Activated CD8-positive, alpha-beta memory T cell treated with anti-CD3 and anti-CD28 coated beads, Interleukin-2, amount 10 ng/mL, durations not matched to agents 7 days and 5 days (primary cell): ENCODE results near the gene ROBO4. TPM values are rescaled to one million over a fixed set of nuclear protein-coding genes. Genes with fewer than 3 reads are reported as not detected.

Experiments
- ATAC-seq: fragments of 150-1000 bp; cut with Tn5 transposase; one replicate; pipeline ENCODE4 v1.10.0; 2021; ENCODE audit warnings: moderate library complexity
- CTCF ChIA-PET: fragments of 350-600 bp; sonication (Branson Sonifier 250); formaldehyde crosslinking; loops from one replicate; lab custom pipeline; 2021; ENCODE audit warnings: antibody characterized with exemption; lab: Charles Lee
- DNase-seq: peaks from one replicate; pipeline ENCODE4 v3.0.0-alpha.2; 2020
- H3K27ac Mint-ChIP-seq: one replicate; pipeline ENCODE4 v1.8.0; 2021; ENCODE audit warnings: mild to moderate bottlenecking, mixed read lengths
- H3K27me3 Mint-ChIP-seq: one replicate; pipeline ENCODE4 v1.8.0; 2021; ENCODE audit warnings: mixed read lengths
- H3K36me3 Mint-ChIP-seq: one replicate; pipeline ENCODE4 v1.8.0; 2021; ENCODE audit warnings: mild to moderate bottlenecking, mixed read lengths
- H3K4me1 Mint-ChIP-seq: one replicate; pipeline ENCODE4 v1.8.0; 2021; ENCODE audit warnings: mixed read lengths
- H3K4me3 Mint-ChIP-seq: one replicate; pipeline ENCODE4 v1.8.0; 2021; ENCODE audit warnings: mild to moderate bottlenecking, moderate library complexity, mixed read lengths
- H3K9me3 Mint-ChIP-seq: one replicate; pipeline ENCODE4 v1.8.0; 2022; ENCODE audit warnings: low read depth, mixed read lengths
- total RNA-seq, 2 experiments: library from RNA; stranded (reverse); gene quantifications; one replicate each; pipeline ENCODE4 v1.2.3, GENCODE V29; 2021

Gene ROBO4
- total RNA-seq, 2 experiments from 2014 or later = not detected

GRCh38 chr11:124902616-124903015 lies 5.0 kb upstream of the ROBO4 start:
- Mint-ChIP-seq H3K27me3 (peaks cover 55% of the 10 kb centered on the region), H3K27ac (no peak overlapping the region), H3K4me1 (no peaks in the 10 kb centered on the region), H3K36me3 (no peaks in the 10 kb centered on the region), H3K9me3 (no peaks in the 10 kb centered on the region), H3K4me3 (no peak overlapping the region)
- CTCF ChIA-PET = interaction anchor here (1.3 kb wide), 1 partner anchor 66 kb away, joined by 4 read pairs; no protein-coding TSS in a partner anchor
- DNase-seq (no peak), ATAC-seq (no peak)

- no peak overlapping the region for H3K27ac Mint-ChIP-seq
- H3K27me3 Mint-ChIP-seq = peaks cover 52% of the 10 kb centered on the region
- CTCF ChIA-PET = interaction anchor here (1.3 kb wide), 1 partner anchor 24 kb away, joined by 4 read pairs; no protein-coding TSS in a partner anchor
- no peak for ATAC-seq
- no peak overlapping the region for H3K4me3 Mint-ChIP-seq
- no peaks in the 10 kb centered on the region for H3K9me3 Mint-ChIP-seq
- H3K36me3 Mint-ChIP-seq = no peaks in the 10 kb centered on the region
- H3K4me1 Mint-ChIP-seq = peaks cover 2% of the 10 kb centered on the region
- no peak for DNase-seq
Observed at GRCh38 chr11:124900464-124900863, 2.8 kb upstream of the ROBO4 start.

- DNase-seq (no peak), ATAC-seq (no peak)
- Mint-ChIP-seq H3K27ac (no peak overlapping the region), H3K4me3 (no peak overlapping the region), H3K27me3 (peaks cover 51% of the 10 kb centered on the region), H3K4me1 (peaks cover 2% of the 10 kb centered on the region), H3K9me3 (no peaks in the 10 kb centered on the region), H3K36me3 (no peaks in the 10 kb centered on the region)
- CTCF ChIA-PET = interaction anchor here (1.3 kb wide), 1 partner anchor 23 kb away, joined by 4 read pairs; no protein-coding TSS in a partner anchor
Observed at GRCh38 chr11:124899383-124900145, 1.9 kb upstream of the ROBO4 start.

GRCh38 chr11:124898711-124899110 lies 1.0 kb upstream of the ROBO4 start:
- no peak overlapping the region for H3K4me3 Mint-ChIP-seq
- DNase-seq (no peak), ATAC-seq (no peak)
- no peak overlapping the region for H3K27ac Mint-ChIP-seq
- H3K36me3 Mint-ChIP-seq = no peaks in the 10 kb centered on the region
- peaks cover 46% of the 10 kb centered on the region for H3K27me3 Mint-ChIP-seq
- peaks cover 2% of the 10 kb centered on the region for H3K4me1 Mint-ChIP-seq
- no peaks in the 10 kb centered on the region for H3K9me3 Mint-ChIP-seq
- CTCF ChIA-PET = interaction anchor here (0.9 kb wide), 1 partner anchor 152 kb away, joined by 3 read pairs; no protein-coding TSS in a partner anchor

- H3K27me3 Mint-ChIP-seq = peaks cover 44% of the 10 kb centered on the region
- CTCF ChIA-PET = interaction anchor here (0.9 kb wide), 1 partner anchor 152 kb away, joined by 3 read pairs; no protein-coding TSS in a partner anchor
- no peak overlapping the region for H3K4me3 Mint-ChIP-seq
- ATAC-seq (no peak), DNase-seq (no peak)
- peaks cover 2% of the 10 kb centered on the region for H3K4me1 Mint-ChIP-seq
- no peaks in the 10 kb centered on the region for H3K9me3 Mint-ChIP-seq
- H3K36me3 Mint-ChIP-seq = no peaks in the 10 kb centered on the region
- no peak overlapping the region for H3K27ac Mint-ChIP-seq
Observed at GRCh38 chr11:124898263-124898680, 607 bp upstream of the ROBO4 start.

- no peak overlapping the region for H3K27ac Mint-ChIP-seq
- CTCF ChIA-PET = interaction anchor here (0.6 kb wide), 1 partner anchor 730 kb away, joined by 3 read pairs; no protein-coding TSS in a partner anchor
Observed at GRCh38 chr11:124896821-124897391, 759 bp downstream of the ROBO4 start.

GRCh38 chr11:124896071-124896750 lies 1.5 kb downstream of the ROBO4 start:
- Mint-ChIP-seq H3K27me3 (peaks cover 32% of the 10 kb centered on the region), H3K27ac (no peak overlapping the region), H3K36me3 (no peaks in the 10 kb centered on the region), H3K4me1 (peaks cover 2% of the 10 kb centered on the region), H3K4me3 (no peak overlapping the region), H3K9me3 (no peaks in the 10 kb centered on the region)
- CTCF ChIA-PET = no interaction called here
- ATAC-seq (no peak), DNase-seq (no peak)

More at GRCh38 chr11:124896821-124897391, 759 bp downstream of the ROBO4 start:
- Mint-ChIP-seq H3K4me3 (no peak overlapping the region), H3K27me3 (peaks cover 39% of the 10 kb centered on the region), H3K4me1 (peaks cover 2% of the 10 kb centered on the region), H3K36me3 (no peaks in the 10 kb centered on the region), H3K9me3 (no peaks in the 10 kb centered on the region)
- ATAC-seq (no peak), DNase-seq (no peak)

GRCh38 chr11:124895471-124895971 lies 2.1 kb downstream of the ROBO4 start:
- CTCF ChIA-PET = no interaction called here
- Mint-ChIP-seq H3K4me1 (peaks cover 2% of the 10 kb centered on the region), H3K9me3 (no peaks in the 10 kb centered on the region), H3K27ac (no peak overlapping the region), H3K4me3 (no peak overlapping the region), H3K27me3 (peaks cover 26% of the 10 kb centered on the region), H3K36me3 (no peaks in the 10 kb centered on the region)
- no peak for DNase-seq
- no peak for ATAC-seq

- DNase-seq (no peak), ATAC-seq (no peak)
- CTCF ChIA-PET = no interaction called here
- Mint-ChIP-seq H3K36me3 (no peaks in the 10 kb centered on the region), H3K27ac (no peak overlapping the region), H3K4me3 (no peak overlapping the region), H3K27me3 (peaks cover 20% of the 10 kb centered on the region), H3K4me1 (peaks cover 2% of the 10 kb centered on the region), H3K9me3 (no peaks in the 10 kb centered on the region)
Observed at GRCh38 chr11:124894606-124895430, 2.8 kb downstream of the ROBO4 start.

- no peak overlapping the region for H3K4me3 Mint-ChIP-seq
- peaks cover 17% of the 10 kb centered on the region for H3K27me3 Mint-ChIP-seq
- DNase-seq = no peak
- H3K27ac Mint-ChIP-seq = no peak overlapping the region
- no peak for ATAC-seq
- H3K4me1 Mint-ChIP-seq = peaks cover 2% of the 10 kb centered on the region
- H3K36me3 Mint-ChIP-seq = no peaks in the 10 kb centered on the region
- H3K9me3 Mint-ChIP-seq = no peaks in the 10 kb centered on the region
- CTCF ChIA-PET = interaction anchor here (1.1 kb wide), 1 partner anchor 18 kb away, joined by 4 read pairs; no protein-coding TSS in a partner anchor
Observed at GRCh38 chr11:124893781-124894401, 3.8 kb downstream of the ROBO4 start.

GRCh38 chr11:124892750-124893454 lies 4.8 kb downstream of the ROBO4 start:
- no peaks in the 10 kb centered on the region for H3K36me3 Mint-ChIP-seq
- CTCF ChIA-PET = interaction anchor here (1.1 kb wide), 2 partner anchors 17 kb away, joined by 3 to 4 read pairs; no protein-coding TSS in a partner anchor
- H3K27me3 Mint-ChIP-seq = peaks cover 17% of the 10 kb centered on the region
- no peak overlapping the region for H3K4me3 Mint-ChIP-seq
- no peaks in the 10 kb centered on the region for H3K9me3 Mint-ChIP-seq
- no peak overlapping the region for H3K27ac Mint-ChIP-seq
- H3K4me1 Mint-ChIP-seq = peaks cover 2% of the 10 kb centered on the region
- ATAC-seq (no peak), DNase-seq (peak; percentile 22)

GRCh38 chr11:124892146-124892545 lies 5.5 kb downstream of the ROBO4 start:
- CTCF ChIA-PET = interaction anchor here (1.1 kb wide), 1 partner anchor 16 kb away, joined by 3 read pairs; no protein-coding TSS in a partner anchor
- no peak for ATAC-seq
- no peaks in the 10 kb centered on the region for H3K36me3 Mint-ChIP-seq
- H3K27me3 Mint-ChIP-seq = peaks cover 15% of the 10 kb centered on the region
- peak; percentile 22 for DNase-seq
- H3K4me1 Mint-ChIP-seq = no peaks in the 10 kb centered on the region
- no peaks in the 10 kb centered on the region for H3K9me3 Mint-ChIP-seq
- no peak overlapping the region for H3K4me3 Mint-ChIP-seq
- H3K27ac Mint-ChIP-seq = no peak overlapping the region
